HEK293 (cell line): ENCODE measurements around the gene STIL.
"Not testable (repeated sequence)": the region's sequence is repeated elsewhere in the genome, so short reads cannot be mapped to it uniquely, and the experiment has no call there.

Experiments
- CTCF ChIA-PET: fragments of 350-600 bp; formaldehyde crosslinking; extraction: SDS; loops from one replicate; lab custom pipeline; 2021; ENCODE audit warnings: antibody characterized with exemption; lab: Yijun Ruan, JAX
- POLR2A ChIA-PET: fragments of 300-600 bp; formaldehyde crosslinking; extraction: SDS; loops from one replicate; lab custom pipeline; 2020; ENCODE audit warnings: antibody characterized with exemption, inconsistent platforms; lab: Yijun Ruan, JAX
- H3K27ac ChIP-seq: fragments of 200-500 bp; sonication (Bioruptor generic); 2 replicates; pipeline ENCODE4 v1.5.1; 2014; ENCODE audit warnings: low read depth, low read length, control low read depth, inconsistent platforms; ENCODE audit errors: extremely low read depth
- H3K36me3 ChIP-seq, 2 experiments: fragments of 200-500 bp in 1 of 2; sonication (Bioruptor generic) in 1 of 2; 1 replicate in 1 of 2; 2 replicates in 1 of 2; pipeline ENCODE4 v1.5.1; 2014 to 2017; ENCODE audit warnings: inconsistent platforms in 2 of 2, low read length in 2 of 2; ENCODE audit not compliant: control insufficient read depth in 2 of 2, insufficient read depth in 1 of 2
- H3K4me1 ChIP-seq: fragments of 200-500 bp; sonication (Bioruptor generic); 2 replicates; pipeline ENCODE4 v1.5.1; 2014; ENCODE audit warnings: mild to moderate bottlenecking, low read length, inconsistent platforms; ENCODE audit not compliant: control insufficient read depth, insufficient read depth
- H3K4me3 ChIP-seq: 2 replicates; pipeline ENCODE4 v1.5.1; 2011; ENCODE audit warnings: low read depth, mild to moderate bottlenecking, control low read depth, low read length, moderate library complexity
- H3K9me3 ChIP-seq: fragments of 200-500 bp; sonication (Bioruptor generic); 2 replicates; pipeline ENCODE4 v1.5.1; 2014; ENCODE audit warnings: low read depth, low read length, inconsistent platforms; ENCODE audit not compliant: control insufficient read depth, insufficient read depth
- CTCF ChIP-seq: fragments of 450-650 bp; formaldehyde crosslinking; IDR thresholded peaks from 2 replicates; pipeline ENCODE4 v1.5.1; 2016; ENCODE audit warnings: missing biosample characterization, missing genetic modification characterization
- KLF1 ChIP-seq: fragments of 450-650 bp; formaldehyde crosslinking; IDR thresholded peaks from 2 replicates; pipeline ENCODE4 v1.5.1; 2016; ENCODE audit warnings: missing biosample characterization, missing genetic modification characterization
- PRDM1 ChIP-seq: fragments of 450-650 bp; formaldehyde crosslinking; IDR thresholded peaks from 2 replicates; pipeline ENCODE4; 2016; ENCODE audit warnings: missing biosample characterization, missing genetic modification characterization
- SALL2 ChIP-seq: fragments of 450-650 bp; formaldehyde crosslinking; IDR thresholded peaks from 2 replicates; pipeline ENCODE4 v1.5.0; 2017; ENCODE audit warnings: missing biosample characterization, mild to moderate bottlenecking, missing genetic modification characterization, borderline replicate concordance
- SP7 ChIP-seq: fragments of 450-650 bp; formaldehyde crosslinking; IDR thresholded peaks from 2 replicates; pipeline ENCODE4 v1.5.1; 2016; ENCODE audit warnings: missing biosample characterization, missing genetic modification characterization
- TSHZ1 ChIP-seq: fragments of 450-650 bp; formaldehyde crosslinking; IDR thresholded peaks from 2 replicates; pipeline ENCODE4 v1.5.1; 2016; ENCODE audit warnings: missing biosample characterization, missing genetic modification characterization, borderline replicate concordance
- YY1 ChIP-seq: fragments of 450-650 bp; formaldehyde crosslinking; IDR thresholded peaks from 2 replicates; pipeline ENCODE4 v1.5.1; 2018; ENCODE audit warnings: missing biosample characterization, missing genetic modification characterization
- ZBTB49 ChIP-seq: fragments of 450-650 bp; formaldehyde crosslinking; IDR thresholded peaks from 2 replicates; pipeline ENCODE4 v1.5.1; 2016; ENCODE audit warnings: missing biosample characterization, missing genetic modification characterization, low read depth
- ZEB2 ChIP-seq: fragments of 450-650 bp; formaldehyde crosslinking; IDR thresholded peaks from 2 replicates; pipeline ENCODE4 v1.5.1; 2016; ENCODE audit warnings: missing biosample characterization, missing genetic modification characterization
- ZFP41 ChIP-seq: fragments of 450-650 bp; formaldehyde crosslinking; IDR thresholded peaks from 2 replicates; pipeline ENCODE4 v1.5.1; 2016; ENCODE audit warnings: missing biosample characterization, missing genetic modification characterization, borderline replicate concordance
- ZNF112 ChIP-seq: fragments of 450-650 bp; formaldehyde crosslinking; IDR thresholded peaks from 2 replicates; pipeline ENCODE4 v1.5.0; 2017; ENCODE audit warnings: missing biosample characterization, missing genetic modification characterization
- ZNF146 ChIP-seq: fragments of 450-650 bp; formaldehyde crosslinking; IDR thresholded peaks from 2 replicates; pipeline ENCODE4 v1.5.1; 2016; ENCODE audit warnings: missing biosample characterization, missing genetic modification characterization
- ZNF184 ChIP-seq: fragments of 450-650 bp; IDR thresholded peaks from 2 replicates; pipeline ENCODE4 v1.5.1; 2018; ENCODE audit warnings: missing biosample characterization, mild to moderate bottlenecking, missing genetic modification characterization
- ZNF214 ChIP-seq: fragments of 450-650 bp; formaldehyde crosslinking; IDR thresholded peaks from 2 replicates; pipeline ENCODE4 v1.5.1; 2017; ENCODE audit warnings: missing biosample characterization, mild to moderate bottlenecking, missing genetic modification characterization, borderline replicate concordance
- ZNF24 ChIP-seq: fragments of 450-650 bp; formaldehyde crosslinking; IDR thresholded peaks from 2 replicates; pipeline ENCODE4 v1.5.1; 2016; ENCODE audit warnings: missing biosample characterization, missing genetic modification characterization
- ZNF302 ChIP-seq: fragments of 450-650 bp; formaldehyde crosslinking; IDR thresholded peaks from 2 replicates; pipeline ENCODE4 v1.5.1; 2016; ENCODE audit warnings: missing biosample characterization, missing genetic modification characterization, low read depth
- ZNF335 ChIP-seq: fragments of 450-650 bp; formaldehyde crosslinking; conservative IDR thresholded peaks from 2 replicates; pipeline ENCODE4 v1.5.1; 2016; ENCODE audit warnings: missing biosample characterization, missing genetic modification characterization
- ZNF350 ChIP-seq: fragments of 450-650 bp; formaldehyde crosslinking; IDR thresholded peaks from 2 replicates; pipeline ENCODE4 v1.5.0; 2017; ENCODE audit warnings: missing biosample characterization, mild to moderate bottlenecking, missing genetic modification characterization
- ZNF48 ChIP-seq: fragments of 450-650 bp; formaldehyde crosslinking; IDR thresholded peaks from 2 replicates; pipeline ENCODE4 v1.5.1; 2016; ENCODE audit warnings: missing biosample characterization, missing genetic modification characterization
- ZNF843 ChIP-seq: fragments of 450-650 bp; formaldehyde crosslinking; IDR thresholded peaks from 2 replicates; pipeline ENCODE4 v1.5.1; 2016; ENCODE audit warnings: missing biosample characterization, missing genetic modification characterization

Gene STIL

GRCh38 chr1:47276850-47277249 lies 37.1 kb downstream of the STIL start:
- H3K4me3 ChIP-seq, result no peak overlapping the region
- POLR2A ChIA-PET, result no interaction called here
- no peaks in the 10 kb centered on the region for H3K9me3 ChIP-seq
- H3K4me1 ChIP-seq, result no peaks in the 10 kb centered on the region
- CTCF ChIA-PET, result interaction anchor here (0.8 to 2.7 kb wide), 4 partner anchors 14 to 101 kb away, joined by 3 to 15 read pairs (median 6); no protein-coding TSS in a partner anchor
- H3K27ac ChIP-seq, result no peak overlapping the region
- no peak for TF ChIP-seq ZNF48 (tag by site-specific recombination)
- no peak for TF ChIP-seq ZNF146 (tag by site-specific recombination)
- no peak for TF ChIP-seq ZNF350 (tag by site-specific recombination)
- no peak for TF ChIP-seq ZNF843
- no peak for TF ChIP-seq ZNF214 (tag by site-specific recombination)
- no peak for TF ChIP-seq ZBTB49 (tag by site-specific recombination)
- TF ChIP-seq ZNF184, result no peak
- TF ChIP-seq ZNF335 (tag by site-specific recombination), result no peak
- TF ChIP-seq ZNF302 (tag by site-specific recombination), result no peak
- no peak for TF ChIP-seq PRDM1
- TF ChIP-seq TSHZ1 (tag by site-specific recombination), result no peak
- no peak for TF ChIP-seq YY1 (tag by site-specific recombination)
- TF ChIP-seq KLF1, result no peak
- TF ChIP-seq ZNF24 (tag by site-specific recombination), result no peak
- no peak for TF ChIP-seq ZNF112 (tag by site-specific recombination)
- TF ChIP-seq SP7 (tag by site-specific recombination), result no peak
- TF ChIP-seq CTCF (tag by site-specific recombination), result no peak
- TF ChIP-seq SALL2, result no peak
- no peak for TF ChIP-seq ZFP41
- TF ChIP-seq ZEB2 (tag by site-specific recombination), result no peak
- peaks cover 30 to 62% of the 10 kb centered on the region in 2 experiments for H3K36me3 ChIP-seq

GRCh38 chr1:47275811-47276210 lies 38.1 kb downstream of the STIL start:
- not testable (repeated sequence) for H3K4me3 ChIP-seq, H3K4me1 ChIP-seq, H3K27ac ChIP-seq, H3K9me3 ChIP-seq
- POLR2A ChIA-PET, result interaction anchor here (0.6 kb wide), 1 partner anchor 13 kb away, joined by 3 read pairs; no protein-coding TSS in a partner anchor
- CTCF ChIA-PET, result interaction anchor here (1.4 to 2.7 kb wide), 3 partner anchors 13 to 97 kb away, joined by 4 to 15 read pairs (median 9); no protein-coding TSS in a partner anchor
- peaks cover 23 to 62% of the 10 kb centered on the region in 2 experiments for H3K36me3 ChIP-seq

- CTCF ChIA-PET, result interaction anchor here (0.6 to 7.0 kb wide), 3 partner anchors 10 to 855 kb away, joined by 4 to 136 read pairs (median 6); partner anchors contain the start of gene PDZK1IP1
- H3K4me1 ChIP-seq, H3K9me3 ChIP-seq, H3K4me3 ChIP-seq, H3K27ac ChIP-seq, POLR2A ChIA-PET: not testable (repeated sequence)
- peaks cover 49 to 75% of the 10 kb centered on the region in 2 experiments for H3K36me3 ChIP-seq
Observed at GRCh38 chr1:47265529-47265928, 48.4 kb downstream of the STIL start.
